IMR-90 (cell line): ENCODE data around the gene ICAM2. TPM values are rescaled to one million over a fixed set of nuclear protein-coding genes. Genes with fewer than 3 reads are reported as not detected.
A peak's percentile ranks its signal among the peaks of the same experiment; 100 is the strongest.

Experiments
- ATAC-seq: fragments of 200-7000 bp; cut with Tn5 transposase; 2 replicates; pipeline ENCODE4 v1.9.1; 2020; ENCODE audit warnings: low read depth, mild to moderate bottlenecking, moderate library complexity
- BruUV-seq: library from RNA; stranded (reverse); fragments of 400-500 nt; replicated peaks from 2 replicates; lab custom pipeline; 2021; lab: Mats Ljungman, UMichigan
- CTCF ChIA-PET: fragments of 300-600 bp; formaldehyde crosslinking; extraction: SDS; loops from one replicate; lab custom pipeline; 2021; ENCODE audit warnings: antibody characterized with exemption; lab: Yijun Ruan, JAX
- POLR2A ChIA-PET: fragments of 300-600 bp; sonication (Branson Sonifier 250); formaldehyde crosslinking; loops from one replicate; lab custom pipeline; 2022; ENCODE audit warnings: antibody characterized with exemption; ENCODE audit not compliant: unreplicated experiment; lab: Charles Lee
- DNase-seq: peaks from one replicate; pipeline ENCODE4 v3.0.0; 2013
- H2AFZ ChIP-seq: replicated peaks from 2 replicates; pipeline ENCODE3; 2013; ENCODE audit warnings: low read length, mild to moderate bottlenecking; ENCODE audit not compliant: poor library complexity
- H2AK5ac ChIP-seq: 2 replicates; pipeline ENCODE4 v1.6.1; 2013; ENCODE audit warnings: low read depth, low read length, inconsistent platforms
- H2AK9ac ChIP-seq: replicated peaks from 2 replicates; pipeline ENCODE3; 2013; ENCODE audit warnings: mild to moderate bottlenecking, low read depth, low read length, moderate library complexity; ENCODE audit not compliant: poor library complexity
- H2BK120ac ChIP-seq: 2 replicates; pipeline ENCODE4 v1.6.1; 2013; ENCODE audit warnings: low read depth, low read length, inconsistent platforms
- H2BK15ac ChIP-seq: 3 replicates; pipeline ENCODE4 v1.6.1; 2013; ENCODE audit warnings: low read depth, low read length, inconsistent platforms
- H2BK20ac ChIP-seq: 2 replicates; pipeline ENCODE4 v1.6.1; 2013; ENCODE audit warnings: low read depth, mild to moderate bottlenecking, inconsistent platforms, low read length, moderate library complexity
- H2BK5ac ChIP-seq: 2 replicates; pipeline ENCODE4 v1.6.1; 2013; ENCODE audit warnings: mild to moderate bottlenecking, low read depth, low read length, inconsistent platforms; ENCODE audit not compliant: poor library complexity, severe bottlenecking
- H3K14ac ChIP-seq: replicated peaks from 2 replicates; pipeline ENCODE4 v1.6.1; 2013; ENCODE audit warnings: low read depth, low read length, inconsistent platforms
- H3K18ac ChIP-seq: 2 replicates; pipeline ENCODE4 v1.6.1; 2013; ENCODE audit warnings: low read depth, low read length, control low read depth
- H3K23ac ChIP-seq: 2 replicates; pipeline ENCODE4 v1.6.1; 2013; ENCODE audit warnings: low read depth, low read length, inconsistent platforms
- H3K27ac ChIP-seq: 2 replicates; pipeline ENCODE4 v1.5.1; 2013; ENCODE audit warnings: mild to moderate bottlenecking, control low read depth, low read length; ENCODE audit not compliant: insufficient read depth
- H3K27me3 ChIP-seq: 2 replicates; pipeline ENCODE4 v1.6.1; 2013; ENCODE audit warnings: low read length; ENCODE audit not compliant: control insufficient read depth, insufficient read depth
- H3K36me3 ChIP-seq: 2 replicates; pipeline ENCODE4 v1.6.1; 2013; ENCODE audit warnings: low read length, mixed read lengths; ENCODE audit not compliant: control insufficient read depth, insufficient read depth
- H3K4ac ChIP-seq: 2 replicates; pipeline ENCODE4 v1.6.1; 2013; ENCODE audit warnings: low read depth, low read length, inconsistent platforms
- H3K4me1 ChIP-seq: 2 replicates; pipeline ENCODE4 v1.6.1; 2013; ENCODE audit warnings: low read length, mixed read lengths; ENCODE audit not compliant: control insufficient read depth, insufficient read depth
- H3K4me2 ChIP-seq: 2 replicates; pipeline ENCODE4 v1.6.1; 2013; ENCODE audit warnings: low read depth, mild to moderate bottlenecking, control low read depth, low read length, moderate library complexity
- H3K4me3 ChIP-seq: 2 replicates; pipeline ENCODE4 v1.5.1; 2013; ENCODE audit warnings: low read depth, mild to moderate bottlenecking, control low read depth, low read length, moderate library complexity; ENCODE audit not compliant: insufficient read depth
- H3K56ac ChIP-seq: 2 replicates; pipeline ENCODE4 v1.6.1; 2013; ENCODE audit warnings: low read length, inconsistent platforms; ENCODE audit not compliant: insufficient read depth; ENCODE audit errors: extremely low read depth
- H3K79me1 ChIP-seq, 2 experiments: 2 replicates each; pipeline ENCODE4 v1.6.1; 2013; ENCODE audit warnings: low read length in 2 of 2, inconsistent platforms in 1 of 2, low read depth in 1 of 2
- H3K9ac ChIP-seq: 2 replicates; pipeline ENCODE4 v1.6.1; 2013; ENCODE audit warnings: low read depth, low read length, control low read depth
- H3K9me1 ChIP-seq: 2 replicates; pipeline ENCODE4 v1.6.1; 2013; ENCODE audit warnings: low read length, inconsistent platforms; ENCODE audit not compliant: insufficient read depth
- H3K9me3 ChIP-seq: 2 replicates; pipeline ENCODE4 v1.6.1; 2013; ENCODE audit warnings: low read length; ENCODE audit not compliant: control insufficient read depth, insufficient read depth
- H4K20me1 ChIP-seq: 2 replicates; pipeline ENCODE4 v1.6.1; 2013; ENCODE audit warnings: low read length, inconsistent platforms; ENCODE audit not compliant: insufficient read depth
- H4K5ac ChIP-seq: 2 replicates; pipeline ENCODE4 v1.6.1; 2013; ENCODE audit warnings: mild to moderate bottlenecking, low read depth, low read length, control low read depth
- H4K8ac ChIP-seq, 2 experiments: 2 replicates each; pipeline ENCODE4 v1.6.1; 2013; ENCODE audit warnings: low read depth in 2 of 2, low read length in 2 of 2, control low read depth in 1 of 2, inconsistent platforms in 1 of 2
- H4K91ac ChIP-seq: 2 replicates; pipeline ENCODE4 v1.6.1; 2013; ENCODE audit warnings: low read depth, low read length, inconsistent platforms; ENCODE audit not compliant: insufficient read depth
- CHD1 ChIP-seq: IDR thresholded peaks from 2 replicates; pipeline ENCODE4 v1.6.1; 2012; ENCODE audit warnings: low read depth, low read length, improper control_type of control experiment
- ELK1 ChIP-seq: fragments of 150-350 bp; IDR thresholded peaks from 2 replicates; pipeline ENCODE4 v1.6.1; 2016; ENCODE audit warnings: low read depth, mild to moderate bottlenecking, low read length, moderate library complexity, borderline replicate concordance
- NFE2L2 ChIP-seq: fragments of 150-350 bp; IDR thresholded peaks from 2 replicates; pipeline ENCODE4 v1.6.1; 2016; ENCODE audit warnings: low read depth, mild to moderate bottlenecking, low read length
- WGBS, 2 experiments: methylation state at CpG; one replicate each; pipeline versions ENCODE4 v1.1.5 to v1.1.7; 2013; ENCODE audit warnings: missing lambda C conversion rate in 2 of 2; ENCODE audit not compliant: insufficient read length in 1 of 2; ENCODE audit errors: extremely low coverage in 2 of 2; 5-methylcytosine and 5-hydroxymethylcytosine counted together
- dilution Hi-C: fragments of 300-500 bp; cut with HindIII; formaldehyde crosslinking; loops from one replicate; pipeline ENCODE4 v1.14.3; 2018; ENCODE audit warnings: low sequenced_read_pairs; ENCODE audit not compliant: unreplicated experiment
- in situ Hi-C: fragments of 300-500 bp; cut with MboI; formaldehyde crosslinking; loops from 3 replicates; pipeline ENCODE4 v1.14.3; 2019; ENCODE audit warnings: low sequenced_read_pairs, inconsistent platforms, mixed read lengths
- intact Hi-C: fragments of 100-400 bp; cut with micrococcal nuclease; formaldehyde crosslinking; loops from 2 replicates; pipeline ENCODE4 v1.10.0; 2022
- polyA plus RNA-seq, 3 experiments: library from polyadenylated mRNA; depleted of rRNA; stranded (reverse); fragments of >200 nt; gene quantifications; 2 replicates each; pipeline ENCODE4 v1.2.3, GENCODE V29; 2012; ENCODE audit warnings: low replicate concordance in 1 of 3
- total RNA-seq: library from RNA; depleted of rRNA; stranded (reverse); fragments of >200 nt; gene quantifications from 2 replicates; pipeline ENCODE4 v1.2.3, GENCODE V29; 2012

ICAM2 gene
- total and polyA plus RNA-seq, 2 of the 4 experiments (the other 2 are of a cell fraction) = 0.12 TPM; not detected in 1

DNA sequence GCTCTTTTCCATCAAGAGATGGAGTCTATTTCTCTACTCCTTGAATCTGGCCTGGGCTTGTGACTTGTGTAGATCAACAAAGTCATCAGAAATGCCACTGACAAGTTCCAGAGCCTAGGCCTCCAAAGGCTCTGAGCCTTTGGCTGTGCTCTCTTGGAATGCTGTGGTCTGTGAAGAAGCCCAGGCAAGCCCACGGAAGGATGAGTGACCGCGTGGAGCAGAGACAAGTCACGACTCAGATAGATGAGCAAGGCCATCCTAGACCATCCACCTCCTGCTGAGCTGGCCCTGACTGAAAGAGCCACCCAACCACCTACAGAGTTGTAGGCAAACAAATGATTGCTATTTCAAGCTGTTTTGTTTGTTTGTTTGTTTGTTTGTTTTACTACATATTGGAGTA, 11.6 kb upstream of the ICAM2 start:
- Histone ChIP-seq H3K4me1 (no peaks in the 10 kb centered on the region), H3K4ac (no peak overlapping the region), H3K79me1 (no peaks in the 10 kb centered on the region), H2BK20ac (no peak overlapping the region), H2BK5ac (no peak overlapping the region), H2AFZ (no peak overlapping the region), H3K9me3 (no peaks in the 10 kb centered on the region), H3K27me3 (no peaks in the 10 kb centered on the region), H3K4me2 (no peak overlapping the region), H3K23ac (no peak overlapping the region), H3K36me3 (no peaks in the 10 kb centered on the region), H3K27ac (no peak overlapping the region), H4K91ac (no peak overlapping the region), H3K18ac (no peak overlapping the region), H4K8ac (no peak overlapping the region), H3K14ac (no peak overlapping the region), H3K56ac (no peak overlapping the region), H2BK120ac (no peak overlapping the region), H4K20me1 (no peaks in the 10 kb centered on the region), H3K9ac (no peak overlapping the region), H2AK9ac (no peak overlapping the region), H4K5ac (no peak overlapping the region), H3K9me1 (no peaks in the 10 kb centered on the region), H2BK15ac (no peak overlapping the region), H3K4me3 (no peak overlapping the region), H2AK5ac (no peak overlapping the region)
- POLR2A ChIA-PET = interaction anchor here (0.5 kb wide), 1 partner anchor 58 kb away, joined by 3 read pairs; no protein-coding TSS in a partner anchor
- in situ Hi-C loops (loop anchor here (5.0 kb wide), 1 partner anchor 100 kb away; the partner anchor contains the start of gene ERN1), dilution Hi-C loops (no loop called here), intact Hi-C loops (no loop called here)
- whole genome bisulfite sequencing, 2 experiments = no CpG with 5 or more reads among the region's 4 CpGs
- ATAC-seq (no peak), DNase-seq (peak; percentile 34)
- CTCF ChIA-PET = interaction anchor here (4.1 kb wide), 1 partner anchor 102 kb away, joined by 74 read pairs; no protein-coding TSS in a partner anchor
- no TSS peak for BruUV-seq
- TF ChIP-seq NFE2L2 (no peak), ELK1 (no peak), CHD1 (no peak)
